SJCRH30 (cell line): ENCODE measurements around the gene SNCAIP. TPM values are rescaled to one million over a fixed set of nuclear protein-coding genes. Genes with fewer than 3 reads are reported as not detected.

Experiments used
- DNase-seq, 2 experiments: peaks; one replicate each; pipeline ENCODE4 v3.0.0-alpha.2; 2015 to 2020
- H3K27ac ChIP-seq: fragments of 250-450 bp; sonication (Bioruptor Pico); 2 replicates; pipeline ENCODE4 v1.5.1; 2020; ENCODE audit warnings: mild to moderate bottlenecking, moderate library complexity
- H3K27me3 ChIP-seq: fragments of 250-450 bp; sonication (Bioruptor Pico); 2 replicates; pipeline ENCODE4 v1.5.1; 2020; ENCODE audit warnings: mild to moderate bottlenecking, moderate library complexity
- H3K36me3 ChIP-seq: fragments of 250-450 bp; sonication (Bioruptor Pico); 2 replicates; pipeline ENCODE4 v1.5.1; 2020; ENCODE audit warnings: mild to moderate bottlenecking, moderate library complexity
- H3K4me1 ChIP-seq: fragments of 250-450 bp; sonication (Bioruptor Pico); 2 replicates; pipeline ENCODE4 v1.5.1; 2020; ENCODE audit warnings: mild to moderate bottlenecking, moderate library complexity
- H3K4me3 ChIP-seq: fragments of 250-450 bp; sonication (Bioruptor Pico); 2 replicates; pipeline ENCODE4 v1.5.1; 2020; ENCODE audit warnings: mild to moderate bottlenecking, moderate library complexity
- H3K9me3 ChIP-seq: fragments of 250-450 bp; sonication (Bioruptor Pico); replicated peaks from 2 replicates; pipeline ENCODE4 v1.5.1; 2020; ENCODE audit warnings: mild to moderate bottlenecking, moderate library complexity
- total RNA-seq: library from RNA; depleted of rRNA; stranded (reverse); fragments of >200 nt; shearing (Covaris generic); gene quantifications from 2 replicates; pipeline ENCODE4 v1.2.3, GENCODE V29; 2014; rRNA removed

SNCAIP gene
- total RNA-seq, 1 experiment from 2014 or later, result 0.49 TPM

GRCh38 chr5:122507581-122507980 lies 195.5 kb downstream of the SNCAIP start:
- H3K36me3 ChIP-seq, result no peaks in the 10 kb centered on the region
- no peaks in the 10 kb centered on the region for H3K27me3 ChIP-seq
- H3K4me3 ChIP-seq, result no peak overlapping the region
- DNase-seq, result no peak
- H3K9me3 ChIP-seq, result no peaks in the 10 kb centered on the region
- no peak overlapping the region for H3K27ac ChIP-seq
- H3K4me1 ChIP-seq, result no peaks in the 10 kb centered on the region

- Histone ChIP-seq H3K4me1 (no peaks in the 10 kb centered on the region), H3K36me3 (no peaks in the 10 kb centered on the region), H3K27ac (no peak overlapping the region)
Measured at GRCh38 chr5:122508623-122509022, 196.6 kb downstream of the SNCAIP start.

More at GRCh38 chr5:122508623-122509022, 196.6 kb downstream of the SNCAIP start:
- Histone ChIP-seq H3K9me3 (no peaks in the 10 kb centered on the region), H3K4me3 (no peak overlapping the region), H3K27me3 (no peaks in the 10 kb centered on the region)
- DNase-seq, result no peak

Other genes starting within 250 kb of the SNCAIP start
- 1.7 and 2.3 TPM in 2 replicates for gene LOX, start 234.0 kb upstream of the SNCAIP start, total RNA-seq
- 0.16 and 0.51 TPM in 2 replicates for gene ZNF474, start 182.7 kb upstream of the SNCAIP start, total RNA-seq